Stimulated activated naive B cell treated with anti-CD40 and anti-IgM and Interleukin-4, amounts not matched to agents 10 μg/mL and 1 μg/mL and 100 μg/mL, for 72 hours (primary cell): Measurements from ENCODE around the gene SNX2.

Source experiments
- ATAC-seq, 2 donors: fragments of 150-1000 bp; cut with Tn5 transposase; replicated peaks; 2 replicates each; pipeline ENCODE4 v1.10.0; 2021; ENCODE audit warnings: moderate library complexity in 1 of 2
- DNase-seq: peaks from one replicate; pipeline ENCODE4 v3.0.0; 2021
- H3K27ac Mint-ChIP-seq: one replicate; pipeline ENCODE4 v1.8.0; 2022; ENCODE audit warnings: mild to moderate bottlenecking, mixed read lengths
- H3K27me3 Mint-ChIP-seq, 2 donors: one replicate each; pipeline ENCODE4 v1.8.0; 2022; ENCODE audit warnings: mixed read lengths in 2 of 2
- H3K36me3 Mint-ChIP-seq, 2 donors: one replicate each; pipeline ENCODE4 v1.8.0; 2022; ENCODE audit warnings: mixed read lengths in 2 of 2, mild to moderate bottlenecking in 1 of 2
- H3K4me1 Mint-ChIP-seq, 2 donors: one replicate each; pipeline ENCODE4 v1.8.0; 2022; ENCODE audit warnings: mixed read lengths in 2 of 2, mild to moderate bottlenecking in 1 of 2
- H3K4me3 Mint-ChIP-seq, 2 donors: one replicate each; pipeline ENCODE4 v1.8.0; 2022; ENCODE audit warnings: mild to moderate bottlenecking in 2 of 2, mixed read lengths in 2 of 2, moderate library complexity in 1 of 2
- H3K9me3 Mint-ChIP-seq, 2 donors: one replicate each; pipeline ENCODE4 v1.8.0; 2022; ENCODE audit warnings: mixed read lengths in 2 of 2, mild to moderate bottlenecking in 1 of 2

SNX2 gene

GRCh38 chr5:122774861-122775549 lies at the start of gene SNX2:
Gene SNX2, plus strand, starts transcription at chr5:122775080. Its CDS starts 24 bp downstream, at chr5:122775104.
- no peaks in the 10 kb centered on the region for H3K9me3 Mint-ChIP-seq
- peak within 1 kb of the TSS; percentile 96 to 97 for H3K4me3 Mint-ChIP-seq
- DNase-seq = peak; percentile 83
- ATAC-seq = peak; percentile 88 to 92
- peaks cover 16 to 30% of the 10 kb centered on the region in 2 donors for H3K4me1 Mint-ChIP-seq
- peaks cover 5 to 10% of the 10 kb centered on the region in 2 donors for H3K36me3 Mint-ChIP-seq
- H3K27me3 Mint-ChIP-seq = no peaks in the 10 kb centered on the region
- H3K27ac Mint-ChIP-seq = peak within 1 kb of the TSS; percentile 99

GRCh38 chr5:122727112-122727541 lies 47.8 kb upstream of the SNX2 start:
- Mint-ChIP-seq H3K9me3 (peaks cover 12 to 18% of the 10 kb centered on the region in 2 donors), H3K36me3 (peaks cover 12 to 17% of the 10 kb centered on the region in 2 donors), H3K27me3 (no peaks in the 10 kb centered on the region), H3K4me1 (peaks cover 41 to 74% of the 10 kb centered on the region in 2 donors), H3K27ac (no peak overlapping the region), H3K4me3 (no peak overlapping the region)
- no peak for DNase-seq
- peak; percentile 33 to 43 for ATAC-seq

GRCh38 chr5:122730037-122730436 lies 44.8 kb upstream of the SNX2 start:
- Mint-ChIP-seq H3K4me3 (peak overlapping the region; percentile 36 to 59), H3K4me1 (peaks cover 28 to 55% of the 10 kb centered on the region in 2 donors), H3K36me3 (peaks cover 12 to 17% of the 10 kb centered on the region in 2 donors), H3K9me3 (peaks cover 12 to 18% of the 10 kb centered on the region in 2 donors), H3K27me3 (no peaks in the 10 kb centered on the region), H3K27ac (peak overlapping the region; percentile 88)
- DNase-seq (no peak), ATAC-seq (peak; percentile 83 to 84)

GRCh38 chr5:122730456-122730855 lies 44.4 kb upstream of the SNX2 start:
- Mint-ChIP-seq H3K4me3 (peak overlapping the region; percentile 36 to 59), H3K9me3 (peaks cover 12 to 18% of the 10 kb centered on the region in 2 donors), H3K36me3 (peaks cover 12 to 17% of the 10 kb centered on the region in 2 donors), H3K27me3 (no peaks in the 10 kb centered on the region), H3K27ac (peak overlapping the region; percentile 88), H3K4me1 (peaks cover 28 to 56% of the 10 kb centered on the region in 2 donors)
- DNase-seq = no peak
- peak; percentile 26 to 41 for ATAC-seq

GRCh38 chr5:122736086-122736845 lies 38.6 kb upstream of the SNX2 start:
- H3K4me1 Mint-ChIP-seq = peaks cover 6 to 31% of the 10 kb centered on the region in 2 donors
- no peak overlapping the region for H3K27ac Mint-ChIP-seq
- H3K4me3 Mint-ChIP-seq = peak overlapping the region; percentile 16 to 44
- ATAC-seq (peak; percentile 99), DNase-seq (no peak)
- no peaks in the 10 kb centered on the region for H3K36me3 Mint-ChIP-seq
- H3K9me3 Mint-ChIP-seq = peaks cover 0 to 3% of the 10 kb centered on the region in 2 donors
- no peaks in the 10 kb centered on the region for H3K27me3 Mint-ChIP-seq

GRCh38 chr5:122738088-122738487 lies 36.8 kb upstream of the SNX2 start:
- no peak overlapping the region for H3K4me3 Mint-ChIP-seq
- peak overlapping the region; percentile 63 for H3K27ac Mint-ChIP-seq
- no peaks in the 10 kb centered on the region for H3K9me3 Mint-ChIP-seq
- no peak for ATAC-seq
- no peaks in the 10 kb centered on the region for H3K27me3 Mint-ChIP-seq
- no peak for DNase-seq
- no peaks in the 10 kb centered on the region for H3K36me3 Mint-ChIP-seq
- peaks cover 6 to 22% of the 10 kb centered on the region in 2 donors for H3K4me1 Mint-ChIP-seq

- no peak for ATAC-seq
- Mint-ChIP-seq H3K9me3 (no peaks in the 10 kb centered on the region), H3K4me1 (peaks cover 3 to 9% of the 10 kb centered on the region in 2 donors), H3K27ac (no peak overlapping the region), H3K36me3 (no peaks in the 10 kb centered on the region), H3K4me3 (no peak overlapping the region), H3K27me3 (no peaks in the 10 kb centered on the region)
- no peak for DNase-seq
Observed at GRCh38 chr5:122741681-122742080, 33.2 kb upstream of the SNX2 start.

GRCh38 chr5:122743261-122743660 lies 31.6 kb upstream of the SNX2 start:
- H3K4me1 Mint-ChIP-seq = peaks cover 0 to 3% of the 10 kb centered on the region in 2 donors

GRCh38 chr5:122745597-122745996 lies 29.3 kb upstream of the SNX2 start:
- Mint-ChIP-seq H3K27ac (no peak overlapping the region), H3K9me3 (no peaks in the 10 kb centered on the region), H3K36me3 (no peaks in the 10 kb centered on the region), H3K27me3 (no peaks in the 10 kb centered on the region), H3K4me1 (no peaks in the 10 kb centered on the region), H3K4me3 (no peak overlapping the region)
- ATAC-seq (no peak), DNase-seq (no peak)

More at GRCh38 chr5:122743261-122743660, 31.6 kb upstream of the SNX2 start:
- Mint-ChIP-seq H3K9me3 (no peaks in the 10 kb centered on the region), H3K4me3 (no peak overlapping the region), H3K27me3 (no peaks in the 10 kb centered on the region), H3K27ac (no peak overlapping the region), H3K36me3 (no peaks in the 10 kb centered on the region)
- DNase-seq = no peak
- peak in 1 of 2 donors; percentile 48 for ATAC-seq

GRCh38 chr5:122749886-122750285 lies 25.0 kb upstream of the SNX2 start:
- no peak overlapping the region for H3K27ac Mint-ChIP-seq
- no peak overlapping the region for H3K4me3 Mint-ChIP-seq
- DNase-seq (no peak), ATAC-seq (no peak)
- peaks cover 6 to 11% of the 10 kb centered on the region in 2 donors for H3K4me1 Mint-ChIP-seq
- H3K27me3 Mint-ChIP-seq = peaks cover 0 to 5% of the 10 kb centered on the region in 2 donors
- H3K36me3 Mint-ChIP-seq = no peaks in the 10 kb centered on the region
- H3K9me3 Mint-ChIP-seq = no peaks in the 10 kb centered on the region

- ATAC-seq (peak; percentile 77 to 91), DNase-seq (no peak)
- Mint-ChIP-seq H3K4me1 (peaks cover 13 to 21% of the 10 kb centered on the region in 2 donors), H3K4me3 (no peak overlapping the region), H3K27me3 (peaks cover 0 to 5% of the 10 kb centered on the region in 2 donors), H3K27ac (peak overlapping the region; percentile 38), H3K9me3 (no peaks in the 10 kb centered on the region), H3K36me3 (no peaks in the 10 kb centered on the region)
Observed at GRCh38 chr5:122751293-122751782, 23.5 kb upstream of the SNX2 start.

- no peak overlapping the region for H3K27ac Mint-ChIP-seq
- H3K4me3 Mint-ChIP-seq = no peak overlapping the region
- DNase-seq = no peak
- no peaks in the 10 kb centered on the region for H3K36me3 Mint-ChIP-seq
- no peak for ATAC-seq
- H3K27me3 Mint-ChIP-seq = peaks cover 0 to 5% of the 10 kb centered on the region in 2 donors
- H3K4me1 Mint-ChIP-seq = peaks cover 24 to 35% of the 10 kb centered on the region in 2 donors
- no peaks in the 10 kb centered on the region for H3K9me3 Mint-ChIP-seq
Observed at GRCh38 chr5:122753500-122753899, 21.4 kb upstream of the SNX2 start.

- Mint-ChIP-seq H3K36me3 (no peaks in the 10 kb centered on the region), H3K4me1 (peaks cover 24 to 35% of the 10 kb centered on the region in 2 donors), H3K9me3 (no peaks in the 10 kb centered on the region), H3K27ac (no peak overlapping the region), H3K4me3 (peak overlapping the region in 1 of 2 donors; percentile 8), H3K27me3 (peaks cover 0 to 5% of the 10 kb centered on the region in 2 donors)
- no peak for ATAC-seq
- no peak for DNase-seq
Observed at GRCh38 chr5:122755783-122756182, 19.1 kb upstream of the SNX2 start.

- DNase-seq = no peak
- Mint-ChIP-seq H3K36me3 (no peaks in the 10 kb centered on the region), H3K9me3 (no peaks in the 10 kb centered on the region), H3K4me1 (peaks cover 20 to 29% of the 10 kb centered on the region in 2 donors), H3K4me3 (no peak overlapping the region), H3K27ac (peak overlapping the region; percentile 80), H3K27me3 (peaks cover 0 to 5% of the 10 kb centered on the region in 2 donors)
- peak; percentile 91 to 96 for ATAC-seq
Observed at GRCh38 chr5:122756264-122756911, 18.5 kb upstream of the SNX2 start.
